HCT116 (cell line): ENCODE measurements around the gene NAA80. TPM values are rescaled to one million over a fixed set of nuclear protein-coding genes. Genes with fewer than 3 reads are reported as not detected.
A peak's percentile ranks its signal among the peaks of the same experiment; 100 is the strongest.

Experiments used
- ATAC-seq: fragments of 200-7000 bp; cut with Tn5 transposase; 2 replicates; pipeline ENCODE4 v1.9.1; 2020; ENCODE audit warnings: mild to moderate bottlenecking, moderate library complexity
- BruUV-seq: library from RNA; stranded (reverse); fragments of 400-500 nt; replicated peaks from 2 replicates; lab custom pipeline; 2021; lab: Mats Ljungman, UMichigan
- CTCF ChIA-PET: fragments of 300-600 bp; sonication (Branson Sonifier 250); formaldehyde crosslinking; loops from one replicate; lab custom pipeline; 2021; ENCODE audit warnings: antibody characterized with exemption; lab: Charles Lee
- POLR2A ChIA-PET: fragments of 300-600, 350-600 bp; sonication (Branson Sonifier 250); formaldehyde crosslinking; loops from one replicate; lab custom pipeline; 2021; ENCODE audit warnings: antibody characterized with exemption; lab: Charles Lee
- RAD21 ChIA-PET, 2 experiments: fragments of 300-600 bp; sonication (Branson Sonifier 250); formaldehyde crosslinking; loops; one replicate each; lab custom pipeline; 2023; ENCODE audit warnings: low total read pairs in 2 of 2; ENCODE audit not compliant: uncharacterized antibody in 2 of 2, unreplicated experiment in 2 of 2, low non-redundant PET in 1 of 2; lab: Charles Lee
- DNase-seq: peaks from one replicate; pipeline ENCODE4 v3.0.0-alpha.2; 2010; ENCODE audit warnings: low read depth, low spot score
- H2AFZ ChIP-seq: fragments of 200-600 bp; shearing (Covaris generic), sonication (generic); 2 replicates; pipeline ENCODE4 v1.6.1; 2017; ENCODE audit warnings: low read depth, mixed run types, mixed read lengths, antibody characterized with exemption, low read length; ENCODE audit not compliant: poor library complexity, severe bottlenecking
- H3K27ac ChIP-seq: 2 replicates; pipeline ENCODE4 v1.5.1; 2012; ENCODE audit warnings: low read depth, low read length
- H3K27me3 ChIP-seq: fragments of 200-600 bp; sonication (generic); 2 replicates; pipeline ENCODE4 v1.6.1; 2016; ENCODE audit warnings: mixed run types, low read length, mixed read lengths; ENCODE audit not compliant: insufficient read depth
- H3K36me3 ChIP-seq, 2 experiments: fragments of 200-500 bp in 1 of 2; fragments of 200-600 bp in 1 of 2; sonication (Bioruptor generic) in 1 of 2; sonication (generic) in 1 of 2; 2 replicates each; pipeline versions ENCODE4 v1.5.1 to v1.6.1; 2014 to 2016; ENCODE audit warnings: low read length in 2 of 2, inconsistent platforms in 1 of 2, mixed read lengths in 1 of 2, mixed run types in 1 of 2; ENCODE audit not compliant: insufficient read depth in 2 of 2, control insufficient read depth in 1 of 2
- H3K4me1 ChIP-seq, 2 experiments: fragments of 200-600 bp in 1 of 2; sonication (generic) in 1 of 2; 2 replicates each; pipeline versions ENCODE4 v1.5.1 to v1.6.1; 2012 to 2017; ENCODE audit warnings: low read length in 2 of 2, inconsistent platforms in 1 of 2, mild to moderate bottlenecking in 1 of 2, mixed read lengths in 1 of 2, mixed run types in 1 of 2, moderate library complexity in 1 of 2; ENCODE audit not compliant: insufficient read depth in 2 of 2, control insufficient read depth in 1 of 2
- H3K4me2 ChIP-seq: fragments of 200-600 bp; sonication (generic); 2 replicates; pipeline ENCODE4 v1.6.1; 2017; ENCODE audit warnings: mixed run types, low read length, mixed read lengths
- H3K4me3 ChIP-seq, 2 experiments: fragments of 200-600 bp in 1 of 2; sonication (generic) in 1 of 2; replicated peaks in 1 of 2; 2 replicates each; pipeline ENCODE4 v1.5.1; 2011 to 2016; ENCODE audit warnings: low read length in 2 of 2, control low read depth in 1 of 2, low read depth in 1 of 2, mild to moderate bottlenecking in 1 of 2, mixed read lengths in 1 of 2, mixed run types in 1 of 2
- H3K79me2 ChIP-seq: fragments of 200-600 bp; sonication (generic); 2 replicates; pipeline ENCODE4 v1.6.1; 2017; ENCODE audit warnings: mild to moderate bottlenecking, mixed run types, low read length, moderate library complexity, mixed read lengths; ENCODE audit not compliant: insufficient read depth
- H3K9ac ChIP-seq: fragments of 200-600 bp; sonication (generic); 2 replicates; pipeline ENCODE4 v1.6.1; 2016; ENCODE audit warnings: low read length, mixed read lengths
- H3K9me2 ChIP-seq: fragments of 200-600 bp; sonication (generic), shearing (Covaris generic); 2 replicates; pipeline ENCODE4 v1.6.1; 2017; ENCODE audit warnings: mixed run types, mild to moderate bottlenecking, moderate library complexity; ENCODE audit not compliant: insufficient read depth
- H3K9me3 ChIP-seq, 2 experiments: fragments of 200-500 bp in 1 of 2; fragments of 200-600 bp in 1 of 2; sonication (Bioruptor generic) in 1 of 2; sonication (generic) in 1 of 2; 2 replicates each; pipeline ENCODE4 v1.6.1; 2014 to 2017; ENCODE audit warnings: low read length in 2 of 2, mixed read lengths in 2 of 2, inconsistent platforms in 1 of 2, low read depth in 1 of 2, mild to moderate bottlenecking in 1 of 2, mixed run types in 1 of 2, moderate library complexity in 1 of 2; ENCODE audit not compliant: control insufficient read depth in 1 of 2, insufficient read depth in 1 of 2
- H4K20me1 ChIP-seq: fragments of 200-600 bp; sonication (generic), shearing (Covaris generic); 2 replicates; pipeline ENCODE4 v1.6.1; 2017; ENCODE audit warnings: mixed run types, mild to moderate bottlenecking, moderate library complexity; ENCODE audit not compliant: insufficient read depth
- CBX3 ChIP-seq: IDR thresholded peaks from 2 replicates; pipeline ENCODE4 v1.6.1; 2012; ENCODE audit warnings: low read depth
- ELF1 ChIP-seq: IDR thresholded peaks from 2 replicates; pipeline ENCODE4 v1.6.1; 2012; ENCODE audit warnings: low read depth, borderline replicate concordance
- EZH2phosphoT487 ChIP-seq: fragments of 200-600 bp; IDR thresholded peaks from 2 replicates; pipeline ENCODE4 v1.6.1; 2018; ENCODE audit warnings: antibody characterized with exemption, borderline replicate concordance
- POLR2AphosphoS5 ChIP-seq: IDR thresholded peaks from 2 replicates; pipeline ENCODE4 v1.6.1; 2011; ENCODE audit warnings: mild to moderate bottlenecking, low read depth, low read length, moderate library complexity
- RAD21 ChIP-seq: IDR thresholded peaks from 2 replicates; pipeline ENCODE4 v1.6.1; 2012; ENCODE audit warnings: low read depth, mild to moderate bottlenecking
- REST ChIP-seq: IDR thresholded peaks from 2 replicates; pipeline ENCODE4 v1.6.1; 2012; ENCODE audit warnings: low read depth
- SRF ChIP-seq: IDR thresholded peaks from 2 replicates; pipeline ENCODE4 v1.6.1; 2012; ENCODE audit warnings: low read depth
- YY1 ChIP-seq: IDR thresholded peaks from 2 replicates; pipeline ENCODE4 v1.6.1; 2011; ENCODE audit warnings: low read length, low read depth, moderate library complexity, mild to moderate bottlenecking; ENCODE audit not compliant: insufficient replicate concordance; ENCODE audit errors: extremely low read depth
- ZBTB33 ChIP-seq: IDR thresholded peaks from 2 replicates; pipeline ENCODE4 v1.6.1; 2011; ENCODE audit warnings: mild to moderate bottlenecking, low read length, moderate library complexity; ENCODE audit not compliant: insufficient replicate concordance; ENCODE audit errors: extremely low read depth
- ZFX ChIP-seq: fragments of 450-650 bp; IDR thresholded peaks from 2 replicates; pipeline ENCODE4 v1.6.1; 2017
- ZNF274 ChIP-seq: fragments of 200-500 bp; sonication (Bioruptor generic); IDR thresholded peaks from 2 replicates; pipeline ENCODE4 v1.6.1; 2014; ENCODE audit warnings: mild to moderate bottlenecking, low read depth, low read length, inconsistent platforms
- intact Hi-C: fragments of 100-400 bp; cut with micrococcal nuclease; formaldehyde crosslinking; loops from 2 replicates; pipeline ENCODE4 v1.10.0; 2022
- total RNA-seq: library from RNA; stranded (reverse); gene quantifications from one replicate; pipeline ENCODE4 v1.2.1, GENCODE V29; 2021; ENCODE audit not compliant: unreplicated experiment

NAA80 gene
- total RNA-seq, 1 experiment from 2014 or later, result 21.3 TPM

GRCh38 chr3:50259432-50260026 is 39.7 kb downstream of the NAA80 start:
- no peak for DNase-seq
- Histone ChIP-seq H3K4me2 (peak overlapping the region; percentile 92), H3K79me2 (no peaks in the 10 kb centered on the region), H3K9ac (peak overlapping the region; percentile 84), H3K4me1 (peaks cover 29 to 58% of the 10 kb centered on the region in 2 experiments), H4K20me1 (no peaks in the 10 kb centered on the region), H3K27ac (peak overlapping the region; percentile 77), H3K9me2 (no peaks in the 10 kb centered on the region), H3K27me3 (no peaks in the 10 kb centered on the region), H2AFZ (no peak overlapping the region), H3K36me3 (peaks cover 11 to 15% of the 10 kb centered on the region in 2 experiments; a peak in 3 of 4 replicates), H3K9me3 (no peaks in the 10 kb centered on the region), H3K4me3 (peak overlapping the region; percentile 25 to 64)
- CTCF ChIA-PET, result interaction anchor here (0.7 to 3.3 kb wide), 18 partner anchors 11 to 352 kb away, joined by 3 to 46 read pairs (median 4); partner anchors contain the start of genes CISH, GNAI2, HYAL3 and IFRD2
- ATAC-seq, result peak; percentile 14
- RAD21 ChIA-PET, result interaction anchor here (0.8 to 1.2 kb wide), 5 partner anchors 10 to 33 kb away, joined by 3 to 7 read pairs (median 4); no protein-coding TSS in a partner anchor
- intact Hi-C loops, result loop anchor here (2.0 kb wide), 1 partner anchor 65 kb away; no protein-coding TSS in a partner anchor
- no TSS peak for BruUV-seq
- TF ChIP-seq ZNF274 (no peak), REST (no peak), ZBTB33 (no peak), CBX3 (no peak), YY1 (no peak), ZFX (no peak), EZH2phosphoT487 (no peak), ELF1 (no peak), SRF (no peak), RAD21 (no peak), POLR2AphosphoS5 (no peak)
- POLR2A ChIA-PET, result interaction anchor here (0.6 to 2.0 kb wide), 5 partner anchors 9 to 33 kb away, joined by 3 to 8 read pairs (median 3); partner anchors contain the start of genes GNAI2 and SEMA3B
